ENCODE results near the gene TP53RK. TPM values are rescaled to one million over a fixed set of nuclear protein-coding genes. Genes with fewer than 3 reads are reported as not detected.

TP53RK gene
- total and polyA plus RNA-seq, 2 of the 13 experiments (the other 11 are each of a cell fraction or from before 2014, with no cell fraction given), result 12.9 to 25.5 TPM

DNA sequence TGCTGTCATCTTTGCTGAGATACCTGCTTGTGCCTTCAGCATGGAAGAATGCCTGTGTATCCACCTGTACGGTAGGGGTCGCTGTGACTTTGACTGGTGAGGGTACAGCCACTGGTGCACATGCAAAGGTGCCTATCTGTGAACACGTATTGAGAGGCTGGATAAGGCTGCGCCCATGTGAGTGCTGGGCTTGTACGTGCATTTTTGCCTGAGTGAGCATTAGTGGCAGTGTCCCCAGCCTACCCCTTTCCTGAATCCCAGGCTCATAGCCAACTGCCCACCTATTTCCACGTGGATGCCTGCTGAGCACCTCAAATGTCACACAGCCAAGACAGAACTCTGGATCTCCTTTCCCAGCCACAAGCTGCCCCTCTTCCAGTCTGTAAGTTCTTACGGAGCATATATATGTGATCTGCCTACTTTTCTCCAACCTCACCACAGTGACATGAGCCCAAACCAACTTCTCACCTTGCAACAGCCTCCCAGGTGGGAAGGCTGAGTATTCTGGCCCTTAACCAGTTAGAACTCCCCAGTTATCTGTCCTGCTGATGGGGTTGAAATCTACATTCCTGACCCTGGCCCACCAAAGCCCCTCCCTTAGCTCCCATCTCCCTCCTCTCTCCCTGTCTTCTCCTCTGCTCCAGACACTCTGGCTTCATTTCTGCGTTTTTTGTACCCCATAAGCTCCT, 19.1 kb upstream of the TP53RK start (continued):
- TF ChIP-seq, protein P1, sequence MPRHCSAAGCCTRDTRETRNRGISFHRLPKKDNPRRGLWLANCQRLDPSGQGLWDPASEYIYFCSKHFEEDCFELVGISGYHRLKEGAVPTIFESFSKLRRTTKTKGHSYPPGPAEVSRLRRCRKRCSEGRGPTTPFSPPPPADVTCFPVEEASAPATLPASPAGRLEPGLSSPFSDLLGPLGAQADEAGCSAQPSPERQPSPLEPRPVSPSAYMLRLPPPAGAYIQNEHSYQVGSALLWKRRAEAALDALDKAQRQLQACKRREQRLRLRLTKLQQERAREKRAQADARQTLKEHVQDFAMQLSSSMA (CRISPR knock-in tag; IDR thresholded peaks at IDR 0.05), result peak; percentile 53; the same call in 1 of the 2 replicates
- TF ChIP-seq PHF8 (CRISPR knock-in tag; IDR thresholded peaks at IDR 0.05), result peak; percentile 66
- peak; percentile 28 for TF ChIP-seq YY1 (IDR thresholded peaks at IDR 0.05; ENCODE audit: insufficient read depth, insufficient replicate concordance, low read depth, low read length)
- TF ChIP-seq ZNF558 (CRISPR knock-in tag; IDR thresholded peaks at IDR 0.05; ENCODE audit: borderline replicate concordance), result no peak; the same call in 1 of the 2 replicates
- no peak for TF ChIP-seq ATM (IDR thresholded peaks at IDR 0.05; ENCODE audit: borderline replicate concordance)
- TF ChIP-seq ZNF24 (IDR thresholded peaks at IDR 0.05), result no peak
- TF ChIP-seq SNAPC2 (CRISPR knock-in tag; IDR thresholded peaks at IDR 0.05), result no peak
- TF ChIP-seq ZSCAN31 (CRISPR knock-in tag; IDR thresholded peaks at IDR 0.05; ENCODE audit: low read depth), result peak; percentile 52
- TF ChIP-seq, protein P2, sequence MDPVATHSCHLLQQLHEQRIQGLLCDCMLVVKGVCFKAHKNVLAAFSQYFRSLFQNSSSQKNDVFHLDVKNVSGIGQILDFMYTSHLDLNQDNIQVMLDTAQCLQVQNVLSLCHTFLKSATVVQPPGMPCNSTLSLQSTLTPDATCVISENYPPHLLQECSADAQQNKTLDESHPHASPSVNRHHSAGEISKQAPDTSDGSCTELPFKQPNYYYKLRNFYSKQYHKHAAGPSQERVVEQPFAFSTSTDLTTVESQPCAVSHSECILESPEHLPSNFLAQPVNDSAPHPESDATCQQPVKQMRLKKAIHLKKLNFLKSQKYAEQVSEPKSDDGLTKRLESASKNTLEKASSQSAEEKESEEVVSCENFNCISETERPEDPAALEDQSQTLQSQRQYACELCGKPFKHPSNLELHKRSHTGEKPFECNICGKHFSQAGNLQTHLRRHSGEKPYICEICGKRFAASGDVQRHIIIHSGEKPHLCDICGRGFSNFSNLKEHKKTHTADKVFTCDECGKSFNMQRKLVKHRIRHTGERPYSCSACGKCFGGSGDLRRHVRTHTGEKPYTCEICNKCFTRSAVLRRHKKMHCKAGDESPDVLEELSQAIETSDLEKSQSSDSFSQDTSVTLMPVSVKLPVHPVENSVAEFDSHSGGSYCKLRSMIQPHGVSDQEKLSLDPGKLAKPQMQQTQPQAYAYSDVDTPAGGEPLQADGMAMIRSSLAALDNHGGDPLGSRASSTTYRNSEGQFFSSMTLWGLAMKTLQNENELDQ (CRISPR knock-in tag; IDR thresholded peaks at IDR 0.05; ENCODE audit: borderline replicate concordance), result peak; percentile 60; the same call in 1 of the 2 replicates
- TF ChIP-seq, protein P3, sequence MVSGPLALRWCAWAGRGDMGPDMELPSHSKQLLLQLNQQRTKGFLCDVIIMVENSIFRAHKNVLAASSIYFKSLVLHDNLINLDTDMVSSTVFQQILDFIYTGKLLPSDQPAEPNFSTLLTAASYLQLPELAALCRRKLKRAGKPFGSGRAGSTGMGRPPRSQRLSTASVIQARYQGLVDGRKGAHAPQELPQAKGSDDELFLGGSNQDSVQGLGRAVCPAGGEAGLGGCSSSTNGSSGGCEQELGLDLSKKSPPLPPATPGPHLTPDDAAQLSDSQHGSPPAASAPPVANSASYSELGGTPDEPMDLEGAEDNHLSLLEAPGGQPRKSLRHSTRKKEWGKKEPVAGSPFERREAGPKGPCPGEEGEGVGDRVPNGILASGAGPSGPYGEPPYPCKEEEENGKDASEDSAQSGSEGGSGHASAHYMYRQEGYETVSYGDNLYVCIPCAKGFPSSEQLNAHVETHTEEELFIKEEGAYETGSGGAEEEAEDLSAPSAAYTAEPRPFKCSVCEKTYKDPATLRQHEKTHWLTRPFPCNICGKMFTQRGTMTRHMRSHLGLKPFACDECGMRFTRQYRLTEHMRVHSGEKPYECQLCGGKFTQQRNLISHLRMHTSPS (CRISPR knock-in tag; IDR thresholded peaks at IDR 0.05; ENCODE audit: low read depth), result peak; percentile 58; the same call in 1 of the 2 replicates
- TF ChIP-seq, protein P4, sequence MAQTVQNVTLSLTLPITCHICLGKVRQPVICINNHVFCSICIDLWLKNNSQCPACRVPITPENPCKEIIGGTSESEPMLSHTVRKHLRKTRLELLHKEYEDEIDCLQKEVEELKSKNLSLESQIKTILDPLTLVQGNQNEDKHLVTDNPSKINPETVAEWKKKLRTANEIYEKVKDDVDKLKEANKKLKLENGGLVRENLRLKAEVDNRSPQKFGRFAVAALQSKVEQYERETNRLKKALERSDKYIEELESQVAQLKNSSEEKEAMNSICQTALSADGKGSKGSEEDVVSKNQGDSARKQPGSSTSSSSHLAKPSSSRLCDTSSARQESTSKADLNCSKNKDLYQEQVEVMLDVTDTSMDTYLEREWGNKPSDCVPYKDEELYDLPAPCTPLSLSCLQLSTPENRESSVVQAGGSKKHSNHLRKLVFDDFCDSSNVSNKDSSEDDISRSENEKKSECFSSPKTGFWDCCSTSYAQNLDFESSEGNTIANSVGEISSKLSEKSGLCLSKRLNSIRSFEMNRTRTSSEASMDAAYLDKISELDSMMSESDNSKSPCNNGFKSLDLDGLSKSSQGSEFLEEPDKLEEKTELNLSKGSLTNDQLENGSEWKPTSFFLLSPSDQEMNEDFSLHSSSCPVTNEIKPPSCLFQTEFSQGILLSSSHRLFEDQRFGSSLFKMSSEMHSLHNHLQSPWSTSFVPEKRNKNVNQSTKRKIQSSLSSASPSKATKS (CRISPR knock-in tag; IDR thresholded peaks at IDR 0.05), result no peak
- TF ChIP-seq, protein P5, sequence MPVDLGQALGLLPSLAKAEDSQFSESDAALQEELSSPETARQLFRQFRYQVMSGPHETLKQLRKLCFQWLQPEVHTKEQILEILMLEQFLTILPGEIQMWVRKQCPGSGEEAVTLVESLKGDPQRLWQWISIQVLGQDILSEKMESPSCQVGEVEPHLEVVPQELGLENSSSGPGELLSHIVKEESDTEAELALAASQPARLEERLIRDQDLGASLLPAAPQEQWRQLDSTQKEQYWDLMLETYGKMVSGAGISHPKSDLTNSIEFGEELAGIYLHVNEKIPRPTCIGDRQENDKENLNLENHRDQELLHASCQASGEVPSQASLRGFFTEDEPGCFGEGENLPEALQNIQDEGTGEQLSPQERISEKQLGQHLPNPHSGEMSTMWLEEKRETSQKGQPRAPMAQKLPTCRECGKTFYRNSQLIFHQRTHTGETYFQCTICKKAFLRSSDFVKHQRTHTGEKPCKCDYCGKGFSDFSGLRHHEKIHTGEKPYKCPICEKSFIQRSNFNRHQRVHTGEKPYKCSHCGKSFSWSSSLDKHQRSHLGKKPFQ (CRISPR knock-in tag; IDR thresholded peaks at IDR 0.05; ENCODE audit: insufficient replicate concordance), result peak; percentile 34
- no peak for TF ChIP-seq ZNF75D (CRISPR knock-in tag; IDR thresholded peaks at IDR 0.05; ENCODE audit: borderline replicate concordance)
- TF ChIP-seq ZNF10 (CRISPR knock-in tag; IDR thresholded peaks at IDR 0.05; ENCODE audit: borderline replicate concordance, low read depth), result no peak
- no peak for TF ChIP-seq MED13 (CRISPR knock-in tag; IDR thresholded peaks at IDR 0.05)
- TF ChIP-seq, protein P6, sequence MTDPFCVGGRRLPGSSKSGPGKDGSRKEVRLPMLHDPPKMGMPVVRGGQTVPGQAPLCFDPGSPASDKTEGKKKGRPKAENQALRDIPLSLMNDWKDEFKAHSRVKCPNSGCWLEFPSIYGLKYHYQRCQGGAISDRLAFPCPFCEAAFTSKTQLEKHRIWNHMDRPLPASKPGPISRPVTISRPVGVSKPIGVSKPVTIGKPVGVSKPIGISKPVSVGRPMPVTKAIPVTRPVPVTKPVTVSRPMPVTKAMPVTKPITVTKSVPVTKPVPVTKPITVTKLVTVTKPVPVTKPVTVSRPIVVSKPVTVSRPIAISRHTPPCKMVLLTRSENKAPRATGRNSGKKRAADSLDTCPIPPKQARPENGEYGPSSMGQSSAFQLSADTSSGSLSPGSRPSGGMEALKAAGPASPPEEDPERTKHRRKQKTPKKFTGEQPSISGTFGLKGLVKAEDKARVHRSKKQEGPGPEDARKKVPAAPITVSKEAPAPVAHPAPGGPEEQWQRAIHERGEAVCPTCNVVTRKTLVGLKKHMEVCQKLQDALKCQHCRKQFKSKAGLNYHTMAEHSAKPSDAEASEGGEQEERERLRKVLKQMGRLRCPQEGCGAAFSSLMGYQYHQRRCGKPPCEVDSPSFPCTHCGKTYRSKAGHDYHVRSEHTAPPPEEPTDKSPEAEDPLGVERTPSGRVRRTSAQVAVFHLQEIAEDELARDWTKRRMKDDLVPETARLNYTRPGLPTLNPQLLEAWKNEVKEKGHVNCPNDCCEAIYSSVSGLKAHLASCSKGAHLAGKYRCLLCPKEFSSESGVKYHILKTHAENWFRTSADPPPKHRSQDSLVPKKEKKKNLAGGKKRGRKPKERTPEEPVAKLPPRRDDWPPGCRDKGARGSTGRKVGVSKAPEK (CRISPR knock-in tag; IDR thresholded peaks at IDR 0.05; ENCODE audit: borderline replicate concordance), result peak; percentile 24; the same call in 1 of the 2 replicates

All from HepG2 (cell line).